Endothelial cell of umbilical vein (primary cell): ENCODE results near the gene ELOVL1. TPM values are rescaled to one million over a fixed set of nuclear protein-coding genes. Genes with fewer than 3 reads are reported as not detected.

Source experiments
- BruUV-seq: library from RNA; stranded (reverse); fragments of 400-500 nt; replicated peaks from 2 replicates; lab custom pipeline; 2021; lab: Mats Ljungman, UMichigan
- CTCF ChIA-PET: fragments of 300-600, 350-600 bp; sonication (Branson Sonifier 250); formaldehyde crosslinking; loops from one replicate; lab custom pipeline; 2021; ENCODE audit warnings: antibody characterized with exemption, inconsistent platforms; lab: Charles Lee
- POLR2A ChIA-PET: fragments of 300-600, 350-600 bp; sonication (Branson Sonifier 250); formaldehyde crosslinking; loops from one replicate; lab custom pipeline; 2021; ENCODE audit warnings: antibody characterized with exemption, inconsistent platforms; lab: Charles Lee
- DNase-seq: peaks from one replicate; pipeline ENCODE4 v3.0.0-alpha.2; 2011; ENCODE audit warnings: low read depth, low spot score
- FAIRE-seq: peaks from 2 replicates; lab custom pipeline; 2011; peaks lifted over from hg19 to GRCh38; lab: Jason Lieb, UNC
- H2AFZ ChIP-seq: 2 replicates; pipeline ENCODE4 v1.6.0; 2012; ENCODE audit warnings: low read depth, low read length, control low read depth, inconsistent platforms
- H3K27ac ChIP-seq: 2 replicates; pipeline ENCODE4 v1.5.1; 2011; ENCODE audit warnings: low read depth, mild to moderate bottlenecking, control low read depth, low read length, moderate library complexity; ENCODE audit not compliant: insufficient read depth
- H3K27me3 ChIP-seq, 2 experiments: 2 replicates each; pipeline versions ENCODE4 v1.6.0 to v1.6.1; 2011; ENCODE audit warnings: low read length in 2 of 2, mixed read lengths in 1 of 2; ENCODE audit not compliant: control insufficient read depth in 2 of 2, insufficient read depth in 2 of 2
- H3K36me3 ChIP-seq, 2 experiments: 2 replicates in 1 of 2; 3 replicates in 1 of 2; pipeline ENCODE4 v1.5.1; 2011; ENCODE audit warnings: low read length in 2 of 2, mild to moderate bottlenecking in 1 of 2, moderate library complexity in 1 of 2; ENCODE audit not compliant: control insufficient read depth in 2 of 2, insufficient read depth in 2 of 2; ENCODE audit errors: extremely low read depth in 1 of 2
- H3K4me1 ChIP-seq: 3 replicates; pipeline ENCODE4 v1.5.1; 2011; ENCODE audit warnings: mild to moderate bottlenecking, low read length; ENCODE audit not compliant: control insufficient read depth, insufficient read depth; ENCODE audit errors: extremely low read depth
- H3K4me2 ChIP-seq: 2 replicates; pipeline ENCODE4 v1.6.1; 2011; ENCODE audit warnings: low read length, control low read depth, mixed read lengths; ENCODE audit not compliant: insufficient read depth
- H3K4me3 ChIP-seq, 3 experiments: fragments of 200-600 bp in 1 of 3; sonication (generic), shearing (Covaris generic) in 1 of 3; replicated peaks in 1 of 3; 2 replicates each; pipeline ENCODE4 v1.5.1; 2011 to 2016; ENCODE audit warnings: control low read depth in 3 of 3, low read length in 3 of 3, mild to moderate bottlenecking in 2 of 3, inconsistent platforms in 1 of 3, low read depth in 1 of 3, moderate library complexity in 1 of 3; ENCODE audit not compliant: insufficient read depth in 1 of 3
- H3K79me2 ChIP-seq: 2 replicates; pipeline ENCODE4 v1.6.0; 2012; ENCODE audit warnings: low read length, inconsistent platforms; ENCODE audit not compliant: control insufficient read depth, insufficient read depth
- H3K9ac ChIP-seq: replicated peaks from 2 replicates; pipeline ENCODE3; 2011; ENCODE audit warnings: low read length, control low read depth; ENCODE audit not compliant: insufficient read depth; ENCODE audit errors: extremely low read depth
- H3K9me1 ChIP-seq: replicated peaks from 3 replicates; pipeline ENCODE4 v1.6.0; 2011; ENCODE audit warnings: mild to moderate bottlenecking, low read length; ENCODE audit not compliant: control insufficient read depth, insufficient read depth; ENCODE audit errors: extremely low read depth
- H3K9me3 ChIP-seq: replicated peaks from 2 replicates; pipeline ENCODE4 v1.5.1; 2012; ENCODE audit warnings: low read length, inconsistent platforms; ENCODE audit not compliant: control insufficient read depth, insufficient read depth
- H4K20me1 ChIP-seq: replicated peaks from 2 replicates; pipeline ENCODE3; 2011; ENCODE audit warnings: mild to moderate bottlenecking, low read length; ENCODE audit not compliant: control insufficient read depth, insufficient read depth; ENCODE audit errors: extremely low read depth
- EZH2 ChIP-seq: IDR thresholded peaks from 2 replicates; pipeline ENCODE4 v1.6.1; 2012; ENCODE audit warnings: borderline replicate concordance, low read depth, mild to moderate bottlenecking, moderate library complexity, low read length, inconsistent platforms; ENCODE audit not compliant: severe bottlenecking
- FOS ChIP-seq: IDR thresholded peaks from 2 replicates; pipeline ENCODE4 v1.6.1; 2011; ENCODE audit warnings: mild to moderate bottlenecking, low read length, moderate library complexity, borderline replicate concordance; ENCODE audit not compliant: insufficient read depth
- GATA2 ChIP-seq: IDR thresholded peaks from 2 replicates; pipeline ENCODE4 v1.7.0; 2011; ENCODE audit warnings: low read depth, mild to moderate bottlenecking, moderate library complexity, mixed read lengths, low read length; ENCODE audit not compliant: insufficient read length, insufficient read depth
- JUN ChIP-seq: IDR thresholded peaks from 2 replicates; pipeline ENCODE4 v1.6.1; 2011; ENCODE audit warnings: borderline replicate concordance, low read depth; ENCODE audit not compliant: insufficient read length, insufficient read depth
- MYC ChIP-seq: IDR thresholded peaks from one replicate; pipeline ENCODE4 v1.6.1; 2011; ENCODE audit warnings: mild to moderate bottlenecking, low read depth, low read length
- POLR2A ChIP-seq: IDR thresholded peaks from 2 replicates; pipeline ENCODE4 v1.6.1; 2012; ENCODE audit warnings: low read depth, mild to moderate bottlenecking, control low read depth, low read length
- POLR2AphosphoS5 ChIP-seq: IDR thresholded peaks from 2 replicates; pipeline ENCODE4 v1.6.1; 2012; ENCODE audit warnings: low read depth, mild to moderate bottlenecking, control low read depth, low read length, moderate library complexity; ENCODE audit not compliant: insufficient read depth
- dilution Hi-C: fragments of 300-500 bp; cut with MboI; formaldehyde crosslinking; loops from one replicate; pipeline ENCODE4 v1.15.0; 2019; ENCODE audit warnings: low sequenced_read_pairs; ENCODE audit not compliant: extremely low pct_ligation_motif_present
- intact Hi-C: fragments of 100-400 bp; cut with micrococcal nuclease; formaldehyde crosslinking; loops from one replicate; pipeline ENCODE4 v1.10.0; 2022
- polyA plus RNA-seq, 4 experiments: library from polyadenylated mRNA; depleted of rRNA in 3 of 4; stranded (reverse) in 3 of 4; unstranded in 1 of 4; fragments of >200 nt; gene quantifications; 2 replicates each; pipeline versions ENCODE4 v1.2.1 to v1.2.3, GENCODE V29; 2011 to 2012; ENCODE audit warnings: missing spikeins in 1 of 4
- total RNA-seq: library from RNA; stranded (reverse); gene quantifications from 2 replicates; pipeline ENCODE4 v1.2.3, GENCODE V29; 2021
- TF ChIP-seq, protein P1 (sequence below), 2 donors: IDR thresholded peaks; 1 replicate in 1 of 2; 2 replicates in 1 of 2; pipeline ENCODE4 v1.5.1; 2011; ENCODE audit warnings: low read length in 2 of 2, mild to moderate bottlenecking in 2 of 2, moderate library complexity in 2 of 2, control low read depth in 1 of 2, inconsistent platforms in 1 of 2, low read depth in 1 of 2; ENCODE audit not compliant: insufficient read depth in 1 of 2; ENCODE audit errors: extremely low read depth in 1 of 2
- TF ChIP-seq, protein P2 (sequence below): IDR thresholded peaks from 2 replicates; pipeline ENCODE4 v1.6.1; 2011; ENCODE audit not compliant: insufficient read depth, insufficient read length

The ELOVL1 gene
- total and polyA plus RNA-seq, 2 donors (not counting 3 experiments of a cell fraction or from before 2014, with no cell fraction given), result 134 to 303 TPM

DNA sequence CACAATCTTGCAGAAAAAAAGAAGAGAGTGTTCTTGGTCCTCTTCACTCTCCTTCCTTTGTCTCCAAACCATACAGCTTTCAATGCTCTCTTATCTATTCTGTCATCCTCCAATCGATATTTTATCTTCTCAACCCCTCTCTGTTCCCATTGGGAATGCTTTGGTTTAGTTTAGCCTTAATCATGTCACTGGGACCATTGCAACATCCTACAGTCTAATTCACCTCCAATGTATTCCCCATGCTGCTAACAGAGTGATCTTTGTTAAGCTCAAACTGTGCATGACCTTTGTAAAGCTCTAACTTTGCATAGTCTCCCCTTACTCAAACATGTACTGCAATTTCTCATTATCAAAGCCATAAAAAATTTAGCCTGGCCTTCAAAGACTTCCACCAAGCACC is 27.3 kb downstream of the ELOVL1 start:
- H4K20me1 ChIP-seq, result no peaks in the 10 kb centered on the region
- no peak overlapping the region for H3K4me3 ChIP-seq
- H2AFZ ChIP-seq, result no peak overlapping the region
- ChIA-PET CTCF (interaction anchor here (0.9 to 1.5 kb wide), 3 partner anchors 10 to 74 kb away, joined by 3 to 5 read pairs (median 4); no protein-coding TSS in a partner anchor), POLR2A (no interaction called here)
- BruUV-seq, result no TSS peak
- no peak overlapping the region for H3K9ac ChIP-seq
- no peaks in the 10 kb centered on the region for H3K9me1 ChIP-seq
- no peaks in the 10 kb centered on the region for H3K4me1 ChIP-seq
- DNase-seq (no peak), FAIRE-seq (no peak)
- TF ChIP-seq, protein P1, sequence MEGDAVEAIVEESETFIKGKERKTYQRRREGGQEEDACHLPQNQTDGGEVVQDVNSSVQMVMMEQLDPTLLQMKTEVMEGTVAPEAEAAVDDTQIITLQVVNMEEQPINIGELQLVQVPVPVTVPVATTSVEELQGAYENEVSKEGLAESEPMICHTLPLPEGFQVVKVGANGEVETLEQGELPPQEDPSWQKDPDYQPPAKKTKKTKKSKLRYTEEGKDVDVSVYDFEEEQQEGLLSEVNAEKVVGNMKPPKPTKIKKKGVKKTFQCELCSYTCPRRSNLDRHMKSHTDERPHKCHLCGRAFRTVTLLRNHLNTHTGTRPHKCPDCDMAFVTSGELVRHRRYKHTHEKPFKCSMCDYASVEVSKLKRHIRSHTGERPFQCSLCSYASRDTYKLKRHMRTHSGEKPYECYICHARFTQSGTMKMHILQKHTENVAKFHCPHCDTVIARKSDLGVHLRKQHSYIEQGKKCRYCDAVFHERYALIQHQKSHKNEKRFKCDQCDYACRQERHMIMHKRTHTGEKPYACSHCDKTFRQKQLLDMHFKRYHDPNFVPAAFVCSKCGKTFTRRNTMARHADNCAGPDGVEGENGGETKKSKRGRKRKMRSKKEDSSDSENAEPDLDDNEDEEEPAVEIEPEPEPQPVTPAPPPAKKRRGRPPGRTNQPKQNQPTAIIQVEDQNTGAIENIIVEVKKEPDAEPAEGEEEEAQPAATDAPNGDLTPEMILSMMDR (IDR thresholded peaks at IDR 0.05; ENCODE audit: extremely low read depth in 1 of 2, insufficient read depth in 1 of 2, low read depth in 1 of 2, low read length in 2 of 2), result no peak
- TF ChIP-seq JUN (no peak), MYC (no peak), POLR2A (no peak), GATA2 (no peak), EZH2 (no peak), FOS (no peak), POLR2AphosphoS5 (no peak)
- TF ChIP-seq, protein P2, sequence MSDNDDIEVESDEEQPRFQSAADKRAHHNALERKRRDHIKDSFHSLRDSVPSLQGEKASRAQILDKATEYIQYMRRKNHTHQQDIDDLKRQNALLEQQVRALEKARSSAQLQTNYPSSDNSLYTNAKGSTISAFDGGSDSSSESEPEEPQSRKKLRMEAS, result no peak
- no peak overlapping the region for H3K4me2 ChIP-seq
- H3K9me3 ChIP-seq, result no peaks in the 10 kb centered on the region
- H3K27me3 ChIP-seq, result peaks cover 0 to 2% of the 10 kb centered on the region in 2 experiments
- intact Hi-C loops, result no loop called here
- H3K27ac ChIP-seq, result no peak overlapping the region
- dilution Hi-C loops, result no loop called here
- no peaks in the 10 kb centered on the region for H3K36me3 ChIP-seq
- H3K79me2 ChIP-seq, result no peaks in the 10 kb centered on the region
